DMS79 (cell line): Measurements from ENCODE around the gene SYNGR1.
"Not testable (repeated sequence)": the region's sequence is repeated elsewhere in the genome, so short reads cannot be mapped to it uniquely, and the experiment has no call there.

Experiments
- DNase-seq: peaks from one replicate; lab custom pipeline; 2025; lab: John Stamatoyannopoulos, UW

Gene SYNGR1

GRCh38 chr22:39317084-39317774 is 32.6 kb upstream of the SYNGR1 start:
- no peak for DNase-seq

GRCh38 chr22:39317775-39318506 is 31.9 kb upstream of the SYNGR1 start:
- DNase-seq: no peak

GRCh38 chr22:39318507-39319283 is 31.1 kb upstream of the SYNGR1 start:
- no peak for DNase-seq

- peak; percentile 93 for DNase-seq
Measured at GRCh38 chr22:39319284-39320022, 30.3 kb upstream of the SYNGR1 start, which contains the start of gene RPL3. Gene RPL3 (minus strand): TSS chr22:39319623. CDS start chr22:39319597, 26 bp downstream.

- not testable (repeated sequence) for DNase-seq
Measured at GRCh38 chr22:39320616-39321029, 29.2 kb upstream of the SYNGR1 start.

GRCh38 chr22:39325392-39325932 is 24.3 kb upstream of the SYNGR1 start:
- DNase-seq: no peak

GRCh38 chr22:39327995-39328754 is 21.6 kb upstream of the SYNGR1 start:
- no peak for DNase-seq

GRCh38 chr22:39330553-39330952 is 19.2 kb upstream of the SYNGR1 start:
- DNase-seq: not testable (repeated sequence)

- DNase-seq: no peak
Measured at GRCh38 chr22:39332441-39333064, 17.2 kb upstream of the SYNGR1 start.

- DNase-seq: no peak
Measured at GRCh38 chr22:39336411-39336810, 13.4 kb upstream of the SYNGR1 start.

GRCh38 chr22:39339775-39340174 is 10.0 kb upstream of the SYNGR1 start:
- DNase-seq: not testable (repeated sequence)

- DNase-seq: no peak
Measured at GRCh38 chr22:39341179-39341578, 8.6 kb upstream of the SYNGR1 start.

GRCh38 chr22:39343259-39344045 is 6.3 kb upstream of the SYNGR1 start:
- no peak for DNase-seq

GRCh38 chr22:39344046-39344390 is 5.8 kb upstream of the SYNGR1 start:
- no peak for DNase-seq

GRCh38 chr22:39345231-39345630 is 4.6 kb upstream of the SYNGR1 start:
- no peak for DNase-seq

- no peak for DNase-seq
Measured at GRCh38 chr22:39348909-39349505, 784 bp upstream of the SYNGR1 start.

- DNase-seq: no peak
Measured at GRCh38 chr22:39349506-39349966, 255 bp upstream of the SYNGR1 start.

GRCh38 chr22:39350757-39351688 is 1.2 kb downstream of the SYNGR1 start:
- DNase-seq: no peak
